Stimulated activated CD4-positive, alpha-beta T cell treated with anti-CD3 and anti-CD28 coated beads, Interleukin-15, amount 100 ng/mL, for 48 hours (primary cell): Measurements from ENCODE around the gene GOLT1B.

Experiments used
- DNase-seq, 2 donors: peaks; one replicate each; pipeline ENCODE4 v3.0.0-alpha.2; 2020; ENCODE audit warnings: low read depth in 2 of 2

Gene GOLT1B

DNA sequence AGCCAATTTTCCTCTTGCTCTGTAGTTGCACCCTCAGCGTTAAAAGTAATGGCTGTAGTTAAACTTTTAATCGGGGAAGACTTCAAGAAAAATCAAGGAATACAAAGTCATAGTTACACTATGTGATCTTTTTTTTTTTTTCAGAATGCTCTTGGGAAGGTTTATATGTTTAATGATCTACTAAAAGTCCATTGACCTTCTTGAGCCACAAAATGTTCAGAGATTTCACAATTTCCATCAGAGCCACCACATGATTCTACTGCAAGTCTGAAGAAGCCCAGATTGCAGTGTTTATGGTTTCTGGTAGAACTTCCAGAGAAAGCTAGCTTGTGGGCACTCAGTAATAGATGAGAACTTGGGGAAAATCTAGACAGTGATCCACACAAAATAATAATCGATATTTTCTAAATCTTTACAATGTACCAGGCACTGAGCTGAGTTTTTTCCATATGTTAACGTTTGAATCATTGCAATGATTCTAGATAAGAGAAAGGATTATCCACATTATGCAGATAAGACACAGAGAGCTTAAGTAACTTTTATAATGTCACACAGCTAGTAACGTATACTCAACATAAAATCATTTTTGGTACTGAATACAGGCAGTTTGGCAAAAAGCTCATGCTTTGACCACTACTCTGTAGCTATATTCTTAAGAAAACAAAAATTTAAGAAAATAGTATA is 64.8 kb downstream of the GOLT1B start:
- DNase-seq: no peak

GRCh38 chr12:21566907-21567394 is 65.4 kb downstream of the GOLT1B start:
- DNase-seq: no peak
